Neural cell (in vitro differentiated cells): ENCODE data around the gene CYCS.
"Not testable (repeated sequence)": the region's sequence is repeated elsewhere in the genome, so short reads cannot be mapped to it uniquely, and the experiment has no call there.

ENCODE experiments used
- CTCF ChIP-seq: fragments of 450-650 bp; IDR thresholded peaks from 2 replicates; pipeline ENCODE4 v1.5.1; 2014; ENCODE audit warnings: antibody characterized with exemption, mild to moderate bottlenecking, moderate library complexity; ENCODE audit not compliant: poor library complexity, severe bottlenecking
- EP300 ChIP-seq: fragments of 450-650 bp; conservative IDR thresholded peaks from 2 replicates; pipeline ENCODE4 v1.6.1; 2014; ENCODE audit warnings: antibody characterized with exemption, mild to moderate bottlenecking, moderate library complexity; ENCODE audit not compliant: poor library complexity, severe bottlenecking
- EZH2 ChIP-seq: fragments of 200-600, 300-800 bp; shearing (Covaris generic), sonication (generic); IDR thresholded peaks from 2 replicates; pipeline ENCODE4 v1.6.1; 2014; ENCODE audit warnings: antibody characterized with exemption, low read length, borderline replicate concordance, mild to moderate bottlenecking; ENCODE audit not compliant: insufficient read depth, poor library complexity, severe bottlenecking
- MXI1 ChIP-seq: fragments of 450-650 bp; conservative IDR thresholded peaks from 2 replicates; pipeline ENCODE4 v1.6.1; 2014; ENCODE audit warnings: antibody characterized with exemption, mild to moderate bottlenecking; ENCODE audit not compliant: poor library complexity, severe bottlenecking
- POLR2AphosphoS5 ChIP-seq: IDR thresholded peaks from 2 replicates; pipeline ENCODE4 v1.6.1; 2012
- RAD21 ChIP-seq: fragments of 450-650 bp; conservative IDR thresholded peaks from 2 replicates; pipeline ENCODE4 v1.6.1; 2014; ENCODE audit warnings: antibody characterized with exemption, mild to moderate bottlenecking, moderate library complexity
- REST ChIP-seq: IDR thresholded peaks from 2 replicates; pipeline ENCODE4 v1.6.1; 2012; ENCODE audit warnings: borderline replicate concordance
- SMC3 ChIP-seq: fragments of 450-650 bp; conservative IDR thresholded peaks from 2 replicates; pipeline ENCODE4 v1.6.1; 2014; ENCODE audit warnings: antibody characterized with exemption, mild to moderate bottlenecking, moderate library complexity; ENCODE audit not compliant: poor library complexity
- TAF1 ChIP-seq: IDR thresholded peaks from 2 replicates; pipeline ENCODE4 v1.6.1; 2012; ENCODE audit warnings: low read depth

GRCh38 chr7:25110514-25110913 lies 14.5 kb downstream of the CYCS start:
- TF ChIP-seq EZH2, REST, MXI1, CTCF, EP300, TAF1, POLR2AphosphoS5, SMC3, RAD21: not testable (repeated sequence)
